NCI-H2196 (cell line): Measurements from ENCODE around the gene BRD9.
"Not testable (repeated sequence)": the region's sequence is repeated elsewhere in the genome, so short reads cannot be mapped to it uniquely, and the experiment has no call there.

Experiments used
- DNase-seq: peaks from one replicate; lab custom pipeline; 2025; ENCODE audit not compliant: unreplicated experiment; lab: John Stamatoyannopoulos, UW

BRD9 gene

DNA sequence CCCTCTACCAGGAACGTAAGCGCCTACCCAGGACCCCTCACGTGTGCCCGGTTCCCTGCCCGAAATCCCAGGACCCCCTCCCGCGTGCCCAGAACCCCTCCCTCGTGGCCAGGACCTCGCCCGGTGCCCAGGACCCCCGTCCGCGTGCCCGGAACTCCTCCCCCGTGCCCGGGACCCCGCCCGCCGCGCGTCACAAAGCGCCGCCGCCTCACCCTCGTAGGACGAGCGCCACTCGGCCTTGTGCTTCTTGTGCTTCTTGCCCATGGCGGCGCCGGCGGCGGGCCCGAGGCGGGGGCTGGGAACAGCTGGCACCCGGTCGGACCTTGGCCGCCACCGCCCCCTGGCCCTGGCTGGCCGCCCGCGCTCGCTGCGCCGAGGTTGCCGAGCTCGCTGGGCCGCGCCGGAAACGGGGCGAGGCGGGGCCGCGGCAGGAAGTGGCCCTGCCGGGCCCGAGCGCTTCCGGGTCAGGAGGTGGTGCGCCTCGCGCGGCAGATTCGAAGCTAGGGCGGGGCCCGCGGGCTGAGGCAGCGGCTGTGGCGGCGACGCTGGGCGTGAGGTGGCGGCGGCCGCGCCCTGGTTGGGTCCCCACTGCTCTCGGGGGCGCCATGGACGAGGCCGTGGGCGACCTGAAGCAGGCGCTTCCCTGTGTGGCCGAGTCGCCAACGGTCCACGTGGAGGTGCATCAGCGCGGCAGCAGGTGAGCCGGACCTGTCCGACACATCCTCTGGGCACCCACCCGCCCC lies at the start of gene BRD9, which contains the start of gene TRIP13:
BRD9 (minus strand) TSS at position 408 of the 743 bp plus-strand sequence; CDS start at position 264, 144 bp downstream.
TRIP13 (plus strand) TSS at position 491 of the 743 bp plus-strand sequence; CDS start at position 606, 115 bp downstream.
- DNase-seq: peak; percentile 89

DNA sequence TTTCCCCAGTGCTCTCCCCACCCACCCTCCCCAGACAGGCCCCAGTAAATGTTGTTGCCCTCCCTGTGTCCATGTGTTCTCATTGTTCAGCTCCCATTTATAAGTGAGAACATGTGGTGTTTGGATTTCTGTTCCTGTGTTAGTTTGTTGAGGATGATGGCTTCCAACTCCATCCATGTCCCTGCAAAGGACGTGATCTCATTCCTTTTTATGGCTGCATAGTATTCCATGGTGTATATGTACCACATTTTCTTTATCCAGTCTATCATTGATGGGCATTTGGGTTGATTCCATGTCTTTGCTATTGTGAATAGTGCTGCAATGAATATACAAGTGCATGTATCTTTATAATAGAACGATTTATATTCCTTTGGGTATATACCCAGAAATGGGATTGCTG lies 48.1 kb upstream of the BRD9 start:
- not testable (repeated sequence) for DNase-seq

DNA sequence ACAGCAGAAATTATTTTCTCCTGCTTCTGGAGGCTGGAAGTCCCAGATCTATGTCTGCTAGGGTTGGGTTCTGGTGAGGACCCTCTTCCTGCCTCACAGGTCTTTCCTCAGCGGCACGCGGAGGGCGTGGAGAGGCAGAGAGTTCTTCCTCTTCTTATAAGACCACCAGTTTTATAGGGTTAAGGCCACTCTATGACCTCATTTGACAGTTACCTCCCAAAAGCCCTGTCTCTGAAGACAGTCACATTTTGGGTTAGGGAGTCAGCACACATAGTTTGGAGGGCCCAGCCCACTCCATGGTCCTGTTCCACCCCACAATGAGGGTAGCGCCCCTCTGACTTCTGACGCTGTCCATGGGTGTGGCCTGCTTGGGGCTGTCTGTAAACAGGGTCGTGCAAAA lies 46.8 kb upstream of the BRD9 start:
- no peak for DNase-seq

DNA sequence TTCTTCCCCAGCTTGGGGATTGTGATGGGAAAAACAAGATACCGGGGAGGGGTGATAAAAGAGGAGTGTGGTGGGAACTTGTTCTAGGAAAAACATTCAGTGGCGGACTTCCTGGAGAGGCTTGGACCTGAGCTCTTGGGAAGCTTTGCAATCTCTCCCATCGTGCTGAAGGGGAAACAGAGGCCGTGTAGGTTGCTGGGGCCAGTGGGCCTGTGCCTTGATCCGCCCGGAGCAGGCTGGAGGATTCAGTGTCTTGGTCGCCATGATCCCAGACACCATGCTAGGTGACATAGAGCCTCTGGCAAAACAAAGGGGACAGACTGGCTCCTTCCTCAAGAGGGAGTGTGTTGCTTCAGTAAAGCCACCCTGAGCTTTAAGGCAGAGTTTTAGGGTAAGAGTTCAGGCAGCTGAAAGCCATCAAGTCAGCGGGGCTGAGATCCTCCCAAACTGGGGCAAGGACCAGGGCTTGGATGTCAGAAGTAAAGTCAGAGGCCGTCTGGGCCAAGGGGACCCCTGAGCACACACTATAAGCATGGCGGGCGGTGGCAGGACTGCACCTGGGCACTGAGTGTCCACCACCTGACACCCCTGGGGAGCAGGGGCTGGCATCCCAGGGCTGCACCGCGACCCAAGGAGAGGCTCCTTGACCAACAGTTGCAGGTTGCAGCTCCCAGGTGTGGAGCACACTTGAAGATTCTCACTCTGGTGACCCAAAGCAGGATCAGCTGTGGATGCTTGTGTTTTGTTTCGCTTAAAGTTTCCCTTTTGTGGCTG lies 44.7 kb upstream of the BRD9 start:
- DNase-seq: no peak

DNA sequence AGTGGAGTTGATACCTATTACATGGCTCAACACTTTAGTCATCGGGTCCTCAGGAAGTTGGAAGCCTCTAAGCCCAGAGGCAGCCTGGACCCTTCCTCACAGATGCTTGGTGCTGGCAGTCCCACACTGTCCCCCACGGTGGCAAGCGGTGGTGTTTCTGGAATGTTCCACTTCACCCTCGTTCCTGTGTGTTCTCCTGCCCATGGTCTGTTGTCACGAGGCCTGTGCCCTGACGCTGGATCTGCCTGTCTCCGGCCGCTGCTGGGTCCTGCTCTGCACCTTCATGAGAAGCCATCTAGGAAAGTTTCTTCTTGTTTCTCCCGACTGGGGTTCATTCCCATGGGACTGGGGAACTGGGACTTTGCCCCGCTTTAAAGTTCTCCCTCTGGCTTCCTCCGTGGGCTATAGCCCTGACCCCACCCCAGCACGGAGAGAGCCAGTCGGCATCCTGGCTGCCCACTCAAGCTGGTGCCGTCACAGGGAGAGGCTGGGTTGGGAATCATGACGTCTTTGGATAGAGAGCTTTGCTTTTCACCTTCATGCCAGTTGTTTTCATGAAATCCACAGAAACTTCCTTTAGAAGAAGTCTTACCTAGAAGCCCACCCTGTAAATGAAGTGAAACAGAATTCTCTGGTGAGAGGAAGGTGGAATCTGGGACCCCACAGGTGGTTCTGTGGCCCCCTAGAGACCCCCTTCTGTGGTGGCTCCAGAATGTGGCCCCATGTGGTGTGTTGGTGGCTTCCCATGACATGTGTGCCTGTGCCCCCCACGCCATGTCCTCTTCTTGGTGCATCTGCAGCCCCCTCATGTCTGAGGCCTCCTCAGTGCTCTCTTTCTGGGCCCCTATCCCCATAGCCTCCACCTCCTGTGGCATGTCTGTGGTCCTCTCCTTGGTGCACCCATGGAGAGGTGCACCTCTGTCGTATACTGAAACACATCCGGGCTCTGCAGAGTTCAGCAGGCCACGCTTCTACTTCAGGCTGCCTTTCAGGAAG lies 43.8 kb upstream of the BRD9 start:
- no peak for DNase-seq

DNA sequence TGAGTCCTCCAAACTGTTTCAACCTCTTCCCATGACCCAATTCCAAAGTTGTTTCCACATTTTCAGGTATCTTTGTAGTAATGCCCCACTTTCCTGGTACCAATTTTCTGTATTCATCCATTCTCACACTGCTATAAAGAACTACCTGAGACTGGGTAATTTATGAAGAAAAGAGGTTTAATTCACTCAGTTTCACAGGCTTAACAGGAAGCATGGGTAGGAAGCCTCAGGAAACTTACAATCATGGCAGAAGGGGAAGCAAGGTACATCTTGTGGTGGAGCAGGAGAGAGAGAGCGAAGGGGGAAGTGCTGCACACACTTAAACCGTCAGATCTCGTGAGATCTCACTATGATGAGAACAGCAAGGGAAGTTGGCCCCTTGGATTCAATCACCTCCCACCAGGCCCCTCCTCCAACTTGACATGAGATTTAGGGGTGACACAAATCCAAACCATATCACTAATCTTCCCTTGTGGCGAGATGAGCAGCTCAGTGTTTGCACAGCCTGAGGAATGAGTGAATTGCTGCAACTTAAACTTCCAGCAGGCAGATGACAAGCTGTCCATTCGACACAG lies 43.0 kb upstream of the BRD9 start:
- no peak for DNase-seq

DNA sequence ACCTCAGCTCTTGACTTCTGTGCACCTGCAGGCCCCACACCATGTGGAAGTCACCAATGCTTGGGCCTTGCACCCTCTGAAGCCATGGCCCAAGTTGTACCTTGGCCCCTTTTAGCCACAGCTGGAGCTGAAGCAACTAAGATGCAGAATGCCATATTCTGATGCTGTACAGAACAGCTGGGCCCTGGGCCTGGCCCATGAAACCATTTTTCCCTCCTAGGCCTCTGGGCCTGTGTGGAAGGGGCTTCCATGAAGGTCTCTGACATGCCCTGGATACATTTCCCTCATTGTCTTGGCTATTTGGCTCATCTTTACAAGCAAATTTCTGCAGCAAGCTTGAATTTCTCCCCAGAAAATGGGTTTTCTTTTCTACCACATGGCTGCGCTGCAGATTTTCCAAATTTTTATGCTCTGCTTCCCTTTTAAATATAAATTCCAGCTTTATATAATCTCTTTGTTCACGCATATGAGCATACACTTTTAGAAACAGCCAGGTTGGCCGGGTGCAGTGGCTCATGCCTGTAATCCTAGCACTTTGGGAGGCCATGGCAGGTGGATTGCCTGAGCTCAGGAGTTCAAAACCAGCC lies 41.9 kb upstream of the BRD9 start:
- not testable (repeated sequence) for DNase-seq

DNA sequence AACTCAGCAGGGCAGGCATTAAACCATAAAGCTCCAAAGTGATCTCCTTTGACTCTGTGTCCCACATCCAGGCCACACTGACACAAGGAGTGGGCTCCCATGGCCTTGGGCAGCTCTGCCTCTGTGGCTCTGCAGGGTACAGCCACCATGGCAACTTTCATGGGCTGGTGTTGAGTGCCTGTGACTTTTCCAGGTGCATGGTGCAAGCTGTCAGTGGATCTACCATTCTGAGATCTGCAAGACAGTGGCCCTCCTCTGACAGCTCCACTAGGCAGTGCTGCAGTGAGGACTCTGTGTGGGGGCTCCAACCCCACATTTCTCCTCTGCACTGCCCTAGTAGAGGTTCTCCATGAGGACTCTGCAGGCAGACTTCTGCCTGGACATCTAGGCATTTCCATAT lies 41.4 kb upstream of the BRD9 start:
- not testable (repeated sequence) for DNase-seq

DNA sequence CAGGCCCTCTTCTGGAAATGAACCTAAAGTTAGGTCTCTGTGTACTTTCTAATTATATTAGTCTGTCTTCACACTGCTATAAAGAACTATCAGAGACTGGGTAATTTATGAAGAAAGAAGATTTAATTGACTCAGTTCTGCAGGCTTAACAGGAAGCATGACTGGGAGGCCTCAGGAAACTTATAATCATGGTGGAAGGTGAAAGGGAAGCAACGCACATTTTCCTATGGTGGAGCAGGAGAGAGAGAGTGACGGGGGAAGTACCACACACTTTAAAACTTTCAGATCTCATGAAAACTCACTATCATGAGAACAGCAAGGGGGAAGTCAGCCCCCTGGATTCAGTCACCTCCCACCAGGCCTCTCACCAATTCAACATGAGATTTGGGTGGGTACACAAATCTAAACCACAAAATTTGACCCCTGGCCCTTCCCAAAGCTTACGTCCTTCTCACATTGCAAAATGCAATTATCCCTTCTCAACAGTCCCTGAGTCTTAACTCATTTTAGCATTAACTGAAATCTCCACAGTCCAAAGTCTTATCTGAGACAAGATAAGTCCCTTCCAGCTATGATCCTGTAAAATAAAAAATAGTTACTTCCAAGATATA lies 40.8 kb upstream of the BRD9 start:
- no peak for DNase-seq

DNA sequence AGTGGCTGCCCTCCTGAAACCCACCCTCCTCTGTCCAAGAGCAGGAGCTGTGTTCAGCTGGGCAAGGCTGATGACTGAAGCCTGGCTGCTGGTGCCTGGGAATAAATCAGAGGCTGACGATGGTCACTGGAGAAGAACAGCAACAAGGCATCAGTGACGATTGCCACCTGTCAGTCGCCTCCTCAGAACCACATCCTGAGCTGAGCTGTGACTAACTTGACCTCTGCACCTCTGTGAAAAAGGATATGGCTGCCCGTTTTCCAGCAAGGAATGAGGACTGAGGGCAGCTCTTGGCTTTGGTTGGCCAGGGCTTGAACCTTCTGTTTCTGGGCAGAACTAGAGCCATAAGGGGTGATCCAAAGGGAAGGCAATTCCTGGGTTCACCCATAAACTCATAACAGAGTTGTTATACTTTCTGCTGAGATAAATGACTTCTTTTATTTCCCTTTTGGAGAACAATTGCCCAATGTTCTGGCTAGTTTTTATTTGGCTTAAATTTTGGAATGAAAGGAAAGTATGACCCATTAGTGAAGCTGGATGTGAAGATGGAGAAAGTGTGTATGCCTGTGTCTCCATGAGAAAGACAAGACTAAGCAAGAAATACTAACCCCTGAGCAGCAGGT lies 40.1 kb upstream of the BRD9 start:
- DNase-seq: no peak

DNA sequence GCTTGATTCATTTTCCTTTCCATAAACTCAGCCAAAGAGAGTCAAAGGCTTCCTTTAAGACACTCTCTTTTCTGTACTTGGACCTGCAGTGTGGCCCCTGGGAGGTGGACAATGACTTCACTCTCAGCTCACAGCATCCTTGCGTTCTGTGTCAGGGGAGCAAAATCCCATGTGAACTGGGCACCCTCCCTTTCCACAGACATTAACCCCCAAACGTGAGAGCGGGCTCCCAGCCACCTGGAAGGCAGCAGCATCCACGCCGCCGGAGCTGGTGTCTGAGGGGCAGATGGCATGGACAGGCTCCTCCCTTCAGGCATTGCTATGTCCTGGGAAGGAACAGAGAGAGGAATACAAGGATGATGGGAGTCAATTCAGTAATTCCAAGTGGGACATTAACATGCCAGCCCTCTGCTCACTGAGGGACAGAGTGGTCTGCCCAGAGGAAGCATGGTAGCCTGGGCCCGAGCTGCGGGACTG lies 39.6 kb upstream of the BRD9 start:
- no peak for DNase-seq

DNA sequence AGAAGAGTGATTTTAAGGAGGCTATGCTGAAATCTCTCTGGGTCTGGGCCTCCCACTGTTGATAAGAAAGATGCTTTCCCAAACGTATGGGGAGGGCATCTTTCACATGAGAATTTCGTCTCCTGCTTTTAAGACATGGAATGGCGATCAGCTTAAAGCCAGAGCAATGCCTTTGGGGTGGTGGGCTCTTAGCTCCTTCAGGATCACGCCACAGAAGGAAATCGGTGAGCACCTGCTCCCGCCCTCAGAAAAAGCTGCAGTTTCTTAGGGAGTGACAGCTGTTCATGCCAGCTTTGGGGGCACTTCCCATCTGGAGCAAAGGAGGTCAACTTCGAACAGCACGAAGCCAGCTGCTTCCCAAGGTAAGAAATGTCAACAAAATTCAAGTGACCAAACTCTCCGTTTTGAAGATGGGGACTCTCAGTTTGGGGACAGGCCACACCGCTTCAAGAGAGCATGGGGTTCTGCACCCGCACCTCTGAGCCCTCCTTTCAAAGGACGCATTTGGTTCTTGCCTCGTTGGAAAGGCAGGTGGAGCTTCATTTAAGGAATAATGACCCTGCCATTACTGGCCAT lies 39.1 kb upstream of the BRD9 start:
- no peak for DNase-seq

DNA sequence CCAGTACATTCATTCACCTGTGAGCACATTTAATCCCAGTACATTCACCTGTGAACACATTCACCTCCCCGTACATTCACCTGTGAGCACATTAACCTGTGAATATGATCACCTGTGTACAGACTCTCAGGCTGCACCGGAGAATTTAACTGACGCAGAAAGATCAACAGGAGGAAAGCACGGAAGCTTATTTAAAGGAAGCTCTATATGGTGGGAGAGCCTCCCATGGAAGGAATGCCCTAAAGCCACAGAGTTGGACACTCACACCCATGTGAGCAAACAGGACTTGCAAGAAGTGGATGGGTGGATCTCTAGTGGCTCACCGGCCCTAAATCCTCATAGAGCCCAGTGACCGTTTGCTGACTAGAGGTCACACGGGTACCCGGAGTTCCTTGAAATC lies 38.3 kb upstream of the BRD9 start:
- DNase-seq: no peak

DNA sequence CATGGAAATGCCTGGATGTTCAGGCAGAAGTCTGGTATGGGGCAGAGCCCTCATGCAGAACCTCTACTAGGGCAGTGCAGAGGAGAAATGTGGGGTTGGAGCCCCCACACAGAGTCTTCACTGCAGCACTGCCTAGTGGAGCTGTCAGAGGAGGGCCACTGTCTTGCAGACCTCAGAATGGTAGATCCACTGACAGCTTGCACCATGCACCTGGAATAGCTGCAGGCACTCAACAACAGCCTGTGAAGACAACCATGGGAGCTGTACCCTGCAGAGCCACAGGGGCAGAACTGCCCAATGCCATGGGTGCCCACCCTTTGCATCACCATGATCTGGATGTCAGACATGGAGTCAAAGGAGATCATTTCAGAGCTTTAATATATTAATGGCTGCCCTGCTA lies 37.0 kb upstream of the BRD9 start:
- DNase-seq: no peak

DNA sequence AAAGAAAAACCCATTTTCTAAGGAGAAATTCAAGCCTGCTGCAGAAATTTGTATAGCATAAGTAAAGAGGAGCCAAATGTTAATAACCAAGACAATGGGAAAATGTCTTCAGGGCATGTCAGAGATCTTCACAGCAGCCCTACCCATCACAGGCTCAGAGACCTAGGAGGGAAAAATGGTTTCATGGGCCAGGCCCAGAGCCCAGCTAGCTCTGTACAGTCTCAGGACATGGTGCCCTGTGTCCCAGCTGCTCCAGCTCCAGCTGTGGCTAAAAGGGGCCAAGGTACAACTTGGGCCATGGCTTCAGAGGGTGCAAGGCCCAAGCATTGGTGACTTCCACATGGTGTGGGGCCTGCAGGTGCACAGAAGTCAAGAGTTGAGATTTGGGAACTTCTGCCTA lies 36.6 kb upstream of the BRD9 start:
- not testable (repeated sequence) for DNase-seq

DNA sequence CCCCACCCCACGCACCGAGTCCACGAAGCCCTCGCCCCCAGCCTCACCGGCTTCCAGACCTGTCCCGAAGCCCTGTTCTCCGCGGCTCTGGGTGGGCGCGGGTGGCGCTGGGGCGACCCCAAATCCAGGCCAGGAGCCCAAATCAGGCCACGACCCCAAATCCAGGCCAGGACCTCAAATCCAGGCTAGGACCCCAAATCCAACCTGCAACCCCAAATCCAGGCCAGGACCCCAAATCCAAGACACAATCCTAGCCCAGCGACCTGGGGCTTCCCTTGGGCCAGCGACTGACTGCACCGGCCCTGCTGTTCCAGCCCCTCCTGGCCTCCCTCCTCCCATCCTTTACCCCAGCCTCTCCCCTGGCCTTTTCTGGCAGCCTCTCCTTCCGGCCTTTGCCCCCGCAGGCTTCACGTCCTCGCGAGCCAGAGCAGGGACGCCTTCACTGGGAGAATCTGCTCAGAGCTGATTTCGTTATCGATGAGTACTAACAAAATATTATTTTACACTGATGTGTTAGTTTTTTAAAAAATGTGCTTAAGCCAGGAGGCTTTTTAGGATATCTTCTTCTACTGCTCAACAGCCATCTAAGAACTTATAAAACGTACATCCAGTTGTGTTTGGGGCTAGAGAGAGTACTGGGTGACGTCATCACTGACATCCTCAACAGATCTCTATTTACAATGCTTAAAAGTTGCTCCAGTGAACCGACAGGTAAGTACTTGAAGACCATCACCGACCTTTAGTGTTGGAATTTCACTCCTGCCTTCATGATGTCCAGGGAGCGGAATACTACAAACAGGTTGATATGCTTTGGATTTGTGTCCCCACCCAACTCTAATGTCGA lies 34.8 kb upstream of the BRD9 start:
- no peak for DNase-seq

DNA sequence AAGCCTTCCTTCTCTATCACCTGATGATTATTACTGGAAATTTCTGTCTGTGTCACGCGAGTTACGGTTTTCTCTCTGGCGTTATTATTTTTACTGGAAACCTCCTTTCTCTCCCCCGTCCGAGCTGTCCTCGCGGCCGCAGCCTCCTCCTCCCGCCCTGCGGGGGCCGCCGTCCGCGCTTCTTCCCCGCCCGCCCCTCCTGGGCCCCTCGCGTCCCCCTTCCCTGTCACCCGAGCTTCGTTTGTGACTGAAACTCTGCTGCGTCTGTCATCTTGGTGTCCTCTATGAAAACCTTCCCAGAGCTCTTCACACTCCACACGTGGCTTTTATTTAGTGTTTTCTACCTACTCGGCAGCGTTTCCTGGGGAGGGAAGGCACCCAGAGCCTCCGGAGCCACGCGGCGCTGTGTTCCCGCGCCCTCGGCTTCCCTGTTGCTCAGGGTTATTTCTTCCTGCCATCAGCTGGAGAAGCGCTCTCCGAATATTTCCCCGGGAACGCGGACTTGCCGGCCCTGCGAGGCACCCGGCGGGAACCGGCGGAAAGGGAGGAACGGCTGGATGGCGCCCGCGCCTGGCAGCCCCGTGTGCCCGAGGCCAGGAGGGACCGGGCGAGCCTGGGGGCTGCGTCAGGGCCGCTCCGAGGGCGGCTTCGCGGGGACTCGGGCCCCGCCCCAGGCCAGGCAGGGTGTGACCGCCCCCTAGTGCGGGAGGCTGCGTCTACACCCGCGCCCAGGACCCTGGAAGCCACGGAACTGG lies 34.0 kb upstream of the BRD9 start:
- DNase-seq: no peak
